Tibial nerve (tissue), 4 donors: ENCODE data around the gene SCAF1.

Experiments used
- EP300 ChIP-seq, 2 donors: sonication (generic); formaldehyde crosslinking; IDR thresholded peaks; one replicate each; pipeline ENCODE4 v1.6.1; 2017; ENCODE audit warnings: antibody characterized with exemption in 2 of 2, mild to moderate bottlenecking in 1 of 2
- POLR2A ChIP-seq, 2 donors: fragments of 450-650 bp; IDR thresholded peaks; one replicate each; pipeline ENCODE4 v1.6.1; 2017; ENCODE audit warnings: antibody characterized with exemption in 2 of 2, mild to moderate bottlenecking in 2 of 2, moderate library complexity in 2 of 2
- TF ChIP-seq, protein P1 (sequence below), 5 experiments: fragments of 200-600 bp in 3 of 5; fragments of 450-650 bp in 2 of 5; sonication (generic) in 3 of 5; IDR thresholded peaks; one replicate each; pipeline ENCODE4 v1.5.1; 2016 to 2019; ENCODE audit warnings: antibody characterized with exemption in 5 of 5, mild to moderate bottlenecking in 3 of 5, moderate library complexity in 2 of 5

GRCh38 chr19:49632576-49632975, 9.4 kb upstream of the SCAF1 start:
- TF ChIP-seq, protein P1, sequence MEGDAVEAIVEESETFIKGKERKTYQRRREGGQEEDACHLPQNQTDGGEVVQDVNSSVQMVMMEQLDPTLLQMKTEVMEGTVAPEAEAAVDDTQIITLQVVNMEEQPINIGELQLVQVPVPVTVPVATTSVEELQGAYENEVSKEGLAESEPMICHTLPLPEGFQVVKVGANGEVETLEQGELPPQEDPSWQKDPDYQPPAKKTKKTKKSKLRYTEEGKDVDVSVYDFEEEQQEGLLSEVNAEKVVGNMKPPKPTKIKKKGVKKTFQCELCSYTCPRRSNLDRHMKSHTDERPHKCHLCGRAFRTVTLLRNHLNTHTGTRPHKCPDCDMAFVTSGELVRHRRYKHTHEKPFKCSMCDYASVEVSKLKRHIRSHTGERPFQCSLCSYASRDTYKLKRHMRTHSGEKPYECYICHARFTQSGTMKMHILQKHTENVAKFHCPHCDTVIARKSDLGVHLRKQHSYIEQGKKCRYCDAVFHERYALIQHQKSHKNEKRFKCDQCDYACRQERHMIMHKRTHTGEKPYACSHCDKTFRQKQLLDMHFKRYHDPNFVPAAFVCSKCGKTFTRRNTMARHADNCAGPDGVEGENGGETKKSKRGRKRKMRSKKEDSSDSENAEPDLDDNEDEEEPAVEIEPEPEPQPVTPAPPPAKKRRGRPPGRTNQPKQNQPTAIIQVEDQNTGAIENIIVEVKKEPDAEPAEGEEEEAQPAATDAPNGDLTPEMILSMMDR (IDR thresholded peaks at IDR 0.05) = no peak
- TF ChIP-seq POLR2A (IDR thresholded peaks at IDR 0.05) = no peak
- TF ChIP-seq EP300 (IDR thresholded peaks at IDR 0.05) = no peak
